ENCODE results near the gene ENOX1.

DNA sequence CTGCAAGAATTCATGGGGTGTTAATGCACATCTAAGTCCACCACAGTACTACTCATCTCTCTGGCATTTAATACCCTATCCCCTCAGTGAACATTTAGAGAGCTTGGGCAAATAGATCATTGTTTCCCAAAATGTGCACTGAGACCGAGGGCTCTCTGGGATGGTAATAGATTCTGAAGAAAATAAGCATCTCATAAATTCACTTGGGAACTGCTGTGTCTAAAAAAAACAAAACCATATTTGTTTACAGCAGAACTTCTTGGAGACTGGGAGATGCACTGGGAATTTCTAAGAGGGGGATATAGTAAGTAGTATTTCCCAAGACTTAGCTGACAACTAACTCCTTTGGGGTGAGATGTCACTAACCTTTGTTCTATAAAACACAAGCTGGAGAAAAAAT lies 58.4 kb downstream of the ENOX1 start:
- TF ChIP-seq ETV6 (CRISPR knock-in tag; IDR thresholded peaks at IDR 0.05) (no peak), PRRX2 (CRISPR knock-in tag; IDR thresholded peaks at IDR 0.05) (no peak), ZBTB21 (CRISPR knock-in tag; IDR thresholded peaks at IDR 0.05; ENCODE audit: borderline replicate concordance) (no peak), CREB1 (CRISPR knock-in tag; IDR thresholded peaks at IDR 0.05) (no peak), ZNF263 (CRISPR knock-in tag; IDR thresholded peaks at IDR 0.05; ENCODE audit: low read depth) (no peak), FOXJ3 (CRISPR knock-in tag; IDR thresholded peaks at IDR 0.05; ENCODE audit: borderline replicate concordance) (no peak), NR2C2 (CRISPR knock-in tag; IDR thresholded peaks at IDR 0.05) (no peak), ZNF138 (CRISPR knock-in tag; conservative IDR thresholded peaks at IDR 0.05) (no peak), ZNF396 (CRISPR knock-in tag; IDR thresholded peaks at IDR 0.05; ENCODE audit: borderline replicate concordance) (no peak), TP53 (CRISPR knock-in tag; IDR thresholded peaks at IDR 0.05) (no peak)
- TF ChIP-seq, protein P1, sequence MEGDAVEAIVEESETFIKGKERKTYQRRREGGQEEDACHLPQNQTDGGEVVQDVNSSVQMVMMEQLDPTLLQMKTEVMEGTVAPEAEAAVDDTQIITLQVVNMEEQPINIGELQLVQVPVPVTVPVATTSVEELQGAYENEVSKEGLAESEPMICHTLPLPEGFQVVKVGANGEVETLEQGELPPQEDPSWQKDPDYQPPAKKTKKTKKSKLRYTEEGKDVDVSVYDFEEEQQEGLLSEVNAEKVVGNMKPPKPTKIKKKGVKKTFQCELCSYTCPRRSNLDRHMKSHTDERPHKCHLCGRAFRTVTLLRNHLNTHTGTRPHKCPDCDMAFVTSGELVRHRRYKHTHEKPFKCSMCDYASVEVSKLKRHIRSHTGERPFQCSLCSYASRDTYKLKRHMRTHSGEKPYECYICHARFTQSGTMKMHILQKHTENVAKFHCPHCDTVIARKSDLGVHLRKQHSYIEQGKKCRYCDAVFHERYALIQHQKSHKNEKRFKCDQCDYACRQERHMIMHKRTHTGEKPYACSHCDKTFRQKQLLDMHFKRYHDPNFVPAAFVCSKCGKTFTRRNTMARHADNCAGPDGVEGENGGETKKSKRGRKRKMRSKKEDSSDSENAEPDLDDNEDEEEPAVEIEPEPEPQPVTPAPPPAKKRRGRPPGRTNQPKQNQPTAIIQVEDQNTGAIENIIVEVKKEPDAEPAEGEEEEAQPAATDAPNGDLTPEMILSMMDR (IDR thresholded peaks at IDR 0.05), result no peak
- TF ChIP-seq, protein P2, sequence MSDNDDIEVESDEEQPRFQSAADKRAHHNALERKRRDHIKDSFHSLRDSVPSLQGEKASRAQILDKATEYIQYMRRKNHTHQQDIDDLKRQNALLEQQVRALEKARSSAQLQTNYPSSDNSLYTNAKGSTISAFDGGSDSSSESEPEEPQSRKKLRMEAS (CRISPR knock-in tag; IDR thresholded peaks at IDR 0.05), result no peak
- TF ChIP-seq, protein P3, sequence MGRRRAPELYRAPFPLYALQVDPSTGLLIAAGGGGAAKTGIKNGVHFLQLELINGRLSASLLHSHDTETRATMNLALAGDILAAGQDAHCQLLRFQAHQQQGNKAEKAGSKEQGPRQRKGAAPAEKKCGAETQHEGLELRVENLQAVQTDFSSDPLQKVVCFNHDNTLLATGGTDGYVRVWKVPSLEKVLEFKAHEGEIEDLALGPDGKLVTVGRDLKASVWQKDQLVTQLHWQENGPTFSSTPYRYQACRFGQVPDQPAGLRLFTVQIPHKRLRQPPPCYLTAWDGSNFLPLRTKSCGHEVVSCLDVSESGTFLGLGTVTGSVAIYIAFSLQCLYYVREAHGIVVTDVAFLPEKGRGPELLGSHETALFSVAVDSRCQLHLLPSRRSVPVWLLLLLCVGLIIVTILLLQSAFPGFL (CRISPR knock-in tag; IDR thresholded peaks at IDR 0.05; ENCODE audit: borderline replicate concordance), result no peak
